Endothelial cell of umbilical vein (primary cell): ENCODE measurements around the gene SCP2. TPM values are rescaled to one million over a fixed set of nuclear protein-coding genes. Genes with fewer than 3 reads are reported as not detected.

Source experiments
- BruUV-seq: library from RNA; stranded (reverse); fragments of 400-500 nt; replicated peaks from 2 replicates; lab custom pipeline; 2021; lab: Mats Ljungman, UMichigan
- CTCF ChIA-PET: fragments of 300-600, 350-600 bp; sonication (Branson Sonifier 250); formaldehyde crosslinking; loops from one replicate; lab custom pipeline; 2021; ENCODE audit warnings: antibody characterized with exemption, inconsistent platforms; lab: Charles Lee
- POLR2A ChIA-PET: fragments of 300-600, 350-600 bp; sonication (Branson Sonifier 250); formaldehyde crosslinking; loops from one replicate; lab custom pipeline; 2021; ENCODE audit warnings: antibody characterized with exemption, inconsistent platforms; lab: Charles Lee
- DNase-seq: peaks from one replicate; pipeline ENCODE4 v3.0.0-alpha.2; 2011; ENCODE audit warnings: low read depth, low spot score
- FAIRE-seq: peaks from 2 replicates; lab custom pipeline; 2011; peaks lifted over from hg19 to GRCh38; lab: Jason Lieb, UNC
- H2AFZ ChIP-seq: 2 replicates; pipeline ENCODE4 v1.6.0; 2012; ENCODE audit warnings: low read depth, low read length, control low read depth, inconsistent platforms
- H3K27ac ChIP-seq: 2 replicates; pipeline ENCODE4 v1.5.1; 2011; ENCODE audit warnings: low read depth, mild to moderate bottlenecking, control low read depth, low read length, moderate library complexity; ENCODE audit not compliant: insufficient read depth
- H3K27me3 ChIP-seq, 2 experiments: 2 replicates each; pipeline versions ENCODE4 v1.6.0 to v1.6.1; 2011; ENCODE audit warnings: low read length in 2 of 2, mixed read lengths in 1 of 2; ENCODE audit not compliant: control insufficient read depth in 2 of 2, insufficient read depth in 2 of 2
- H3K36me3 ChIP-seq, 2 experiments: 2 replicates in 1 of 2; 3 replicates in 1 of 2; pipeline ENCODE4 v1.5.1; 2011; ENCODE audit warnings: low read length in 2 of 2, mild to moderate bottlenecking in 1 of 2, moderate library complexity in 1 of 2; ENCODE audit not compliant: control insufficient read depth in 2 of 2, insufficient read depth in 2 of 2; ENCODE audit errors: extremely low read depth in 1 of 2
- H3K4me1 ChIP-seq: 3 replicates; pipeline ENCODE4 v1.5.1; 2011; ENCODE audit warnings: mild to moderate bottlenecking, low read length; ENCODE audit not compliant: control insufficient read depth, insufficient read depth; ENCODE audit errors: extremely low read depth
- H3K4me2 ChIP-seq: 2 replicates; pipeline ENCODE4 v1.6.1; 2011; ENCODE audit warnings: low read length, control low read depth, mixed read lengths; ENCODE audit not compliant: insufficient read depth
- H3K4me3 ChIP-seq, 3 experiments: fragments of 200-600 bp in 1 of 3; sonication (generic), shearing (Covaris generic) in 1 of 3; replicated peaks in 1 of 3; 2 replicates each; pipeline ENCODE4 v1.5.1; 2011 to 2016; ENCODE audit warnings: control low read depth in 3 of 3, low read length in 3 of 3, mild to moderate bottlenecking in 2 of 3, inconsistent platforms in 1 of 3, low read depth in 1 of 3, moderate library complexity in 1 of 3; ENCODE audit not compliant: insufficient read depth in 1 of 3
- H3K79me2 ChIP-seq: 2 replicates; pipeline ENCODE4 v1.6.0; 2012; ENCODE audit warnings: low read length, inconsistent platforms; ENCODE audit not compliant: control insufficient read depth, insufficient read depth
- H3K9ac ChIP-seq: replicated peaks from 2 replicates; pipeline ENCODE3; 2011; ENCODE audit warnings: low read length, control low read depth; ENCODE audit not compliant: insufficient read depth; ENCODE audit errors: extremely low read depth
- H3K9me1 ChIP-seq: replicated peaks from 3 replicates; pipeline ENCODE4 v1.6.0; 2011; ENCODE audit warnings: mild to moderate bottlenecking, low read length; ENCODE audit not compliant: control insufficient read depth, insufficient read depth; ENCODE audit errors: extremely low read depth
- H3K9me3 ChIP-seq: replicated peaks from 2 replicates; pipeline ENCODE4 v1.5.1; 2012; ENCODE audit warnings: low read length, inconsistent platforms; ENCODE audit not compliant: control insufficient read depth, insufficient read depth
- H4K20me1 ChIP-seq: replicated peaks from 2 replicates; pipeline ENCODE3; 2011; ENCODE audit warnings: mild to moderate bottlenecking, low read length; ENCODE audit not compliant: control insufficient read depth, insufficient read depth; ENCODE audit errors: extremely low read depth
- CTCF ChIP-seq, 2 donors: IDR thresholded peaks; 1 replicate in 1 of 2; 2 replicates in 1 of 2; pipeline ENCODE4 v1.5.1; 2011; ENCODE audit warnings: low read length in 2 of 2, mild to moderate bottlenecking in 2 of 2, moderate library complexity in 2 of 2, control low read depth in 1 of 2, inconsistent platforms in 1 of 2, low read depth in 1 of 2; ENCODE audit not compliant: insufficient read depth in 1 of 2; ENCODE audit errors: extremely low read depth in 1 of 2
- EZH2 ChIP-seq: IDR thresholded peaks from 2 replicates; pipeline ENCODE4 v1.6.1; 2012; ENCODE audit warnings: borderline replicate concordance, low read depth, mild to moderate bottlenecking, moderate library complexity, low read length, inconsistent platforms; ENCODE audit not compliant: severe bottlenecking
- FOS ChIP-seq: IDR thresholded peaks from 2 replicates; pipeline ENCODE4 v1.6.1; 2011; ENCODE audit warnings: mild to moderate bottlenecking, low read length, moderate library complexity, borderline replicate concordance; ENCODE audit not compliant: insufficient read depth
- GATA2 ChIP-seq: IDR thresholded peaks from 2 replicates; pipeline ENCODE4 v1.7.0; 2011; ENCODE audit warnings: low read depth, mild to moderate bottlenecking, moderate library complexity, mixed read lengths, low read length; ENCODE audit not compliant: insufficient read length, insufficient read depth
- JUN ChIP-seq: IDR thresholded peaks from 2 replicates; pipeline ENCODE4 v1.6.1; 2011; ENCODE audit warnings: borderline replicate concordance, low read depth; ENCODE audit not compliant: insufficient read length, insufficient read depth
- MAX ChIP-seq: IDR thresholded peaks from 2 replicates; pipeline ENCODE4 v1.6.1; 2011; ENCODE audit not compliant: insufficient read depth, insufficient read length
- MYC ChIP-seq: IDR thresholded peaks from one replicate; pipeline ENCODE4 v1.6.1; 2011; ENCODE audit warnings: mild to moderate bottlenecking, low read depth, low read length
- POLR2A ChIP-seq: IDR thresholded peaks from 2 replicates; pipeline ENCODE4 v1.6.1; 2012; ENCODE audit warnings: low read depth, mild to moderate bottlenecking, control low read depth, low read length
- POLR2AphosphoS5 ChIP-seq: IDR thresholded peaks from 2 replicates; pipeline ENCODE4 v1.6.1; 2012; ENCODE audit warnings: low read depth, mild to moderate bottlenecking, control low read depth, low read length, moderate library complexity; ENCODE audit not compliant: insufficient read depth
- dilution Hi-C: fragments of 300-500 bp; cut with MboI; formaldehyde crosslinking; loops from one replicate; pipeline ENCODE4 v1.15.0; 2019; ENCODE audit warnings: low sequenced_read_pairs; ENCODE audit not compliant: extremely low pct_ligation_motif_present
- intact Hi-C: fragments of 100-400 bp; cut with micrococcal nuclease; formaldehyde crosslinking; loops from one replicate; pipeline ENCODE4 v1.10.0; 2022
- polyA plus RNA-seq, 4 experiments: library from polyadenylated mRNA; depleted of rRNA in 3 of 4; stranded (reverse) in 3 of 4; unstranded in 1 of 4; fragments of >200 nt; gene quantifications; 2 replicates each; pipeline versions ENCODE4 v1.2.1 to v1.2.3, GENCODE V29; 2011 to 2012; ENCODE audit warnings: missing spikeins in 1 of 4
- total RNA-seq: library from RNA; stranded (reverse); gene quantifications from 2 replicates; pipeline ENCODE4 v1.2.3, GENCODE V29; 2021

Gene SCP2
- total and polyA plus RNA-seq, 2 donors (not counting 3 experiments of a cell fraction or from before 2014, with no cell fraction given) = 42.4 to 92.7 TPM

- intact Hi-C loops (no loop called here), dilution Hi-C loops (no loop called here)
- Histone ChIP-seq H3K9me1 (no peaks in the 10 kb centered on the region), H3K36me3 (no peaks in the 10 kb centered on the region), H3K4me1 (no peaks in the 10 kb centered on the region), H3K9me3 (no peaks in the 10 kb centered on the region), H3K79me2 (no peaks in the 10 kb centered on the region), H3K9ac (no peak overlapping the region), H4K20me1 (no peaks in the 10 kb centered on the region), H3K27me3 (no peaks in the 10 kb centered on the region), H2AFZ (no peak overlapping the region), H3K4me3 (no peak overlapping the region), H3K27ac (no peak overlapping the region), H3K4me2 (no peak overlapping the region)
- TF ChIP-seq POLR2AphosphoS5 (no peak), CTCF (IDR thresholded peaks at IDR 0.05; ENCODE audit: extremely low read depth in 1 of 2, insufficient read depth in 1 of 2, low read depth in 1 of 2, low read length in 2 of 2) (no peak), MAX (no peak), FOS (no peak), EZH2 (no peak), GATA2 (no peak), POLR2A (no peak), JUN (no peak), MYC (no peak)
- BruUV-seq = no TSS peak
- DNase-seq (no peak), FAIRE-seq (no peak)
- ChIA-PET CTCF (no interaction called here), POLR2A (no interaction called here)
These were observed 69.6 kb downstream of the SCP2 start for GRCh38 chr1:52996653-52997052.
